Forelimb muscle (tissue), 1 donor: Measurements from ENCODE around the gene SCN7A. TPM values are rescaled to one million over a fixed set of nuclear protein-coding genes. Genes with fewer than 3 reads are reported as not detected.
"Not testable (repeated sequence)": the region's sequence is repeated elsewhere in the genome, so short reads cannot be mapped to it uniquely, and the experiment has no call there.

Experiments used
- DNase-seq: peaks from one replicate; pipeline ENCODE4 v3.0.0-alpha.2; 2013; ENCODE audit warnings: low read depth
- polyA plus RNA-seq: library from polyadenylated mRNA; unstranded; fragments of 120-200 nt; gene quantifications from one replicate; pipeline ENCODE4 v1.2.1, GENCODE V29; 2013; ENCODE audit not compliant: insufficient read length

SCN7A gene
- polyA plus RNA-seq, 1 donor, result 33.2 TPM

DNA sequence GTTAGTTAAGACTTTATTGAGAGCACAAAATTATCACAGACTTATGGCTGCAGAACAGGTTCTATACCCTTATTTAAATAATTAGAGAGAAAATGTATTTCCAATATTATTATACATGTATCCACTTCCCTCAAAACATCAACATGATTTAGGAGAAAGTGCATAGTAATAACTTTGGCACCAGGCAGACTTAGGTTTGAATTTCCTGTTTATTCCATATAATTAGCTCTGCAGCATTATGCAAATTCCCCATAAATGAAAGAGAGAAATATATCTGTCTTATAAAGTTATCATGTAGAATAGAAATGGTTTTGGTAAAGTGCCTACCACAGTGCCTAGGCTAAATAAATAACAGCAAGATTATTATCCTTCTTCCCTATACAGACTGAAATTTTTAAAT lies 133.6 kb downstream of the SCN7A start:
- DNase-seq, result no peak

- not testable (repeated sequence) for DNase-seq
Measured at GRCh38 chr2:166357950-166358321, 136.1 kb downstream of the SCN7A start.

DNA sequence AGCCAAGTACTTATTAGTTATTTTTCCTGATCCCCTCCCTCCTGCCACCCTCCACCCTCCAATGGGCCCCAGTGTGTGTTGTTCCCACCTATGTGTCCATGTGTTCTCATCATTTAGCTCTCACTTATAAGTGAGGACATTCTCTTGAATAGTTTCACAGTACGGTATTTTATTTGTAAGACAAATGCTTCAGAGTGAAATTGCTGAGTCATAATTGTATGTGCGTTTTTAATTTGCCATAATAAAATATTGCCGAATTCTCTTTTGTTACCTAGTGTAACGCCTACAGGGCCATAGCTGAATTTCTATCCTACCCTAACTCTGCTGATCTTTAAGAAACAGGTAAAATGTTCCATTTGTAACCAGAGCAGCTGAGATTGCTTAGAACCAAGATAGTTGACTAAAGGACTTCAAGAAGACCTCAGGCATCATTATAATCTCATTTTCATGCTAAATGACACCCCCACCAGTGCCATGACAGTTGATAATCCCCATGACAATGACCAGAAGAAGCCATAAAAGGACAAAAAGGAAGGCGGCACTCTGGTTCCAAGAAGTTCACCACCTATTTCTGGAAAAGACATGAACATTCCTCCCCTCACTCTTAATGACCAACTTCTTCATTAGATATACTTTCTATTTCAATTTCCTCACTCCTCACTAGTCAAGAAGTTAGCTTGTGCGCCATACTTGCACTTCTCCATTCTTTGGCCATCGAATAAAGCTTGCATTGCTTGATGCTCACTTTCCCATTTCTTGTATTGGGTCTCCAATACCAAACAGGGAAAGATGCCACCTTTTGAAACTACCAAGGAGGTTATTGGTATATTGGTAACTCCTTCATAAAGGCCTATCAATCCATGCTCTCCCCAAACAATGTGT lies 136.7 kb downstream of the SCN7A start:
- DNase-seq, result no peak

Other genes starting within 250 kb of the SCN7A start
- 3.5 TPM for gene SCN9A, start 118.3 kb downstream of the SCN7A start, polyA plus RNA-seq